Stimulated activated CD8-positive, alpha-beta memory T cell treated with anti-CD3 and anti-CD28 coated beads, Interleukin-15, amount 100 ng/mL, for 1 hour (primary cell): Measurements from ENCODE around the gene CEACAM16.
"Not testable (repeated sequence)": the region's sequence is repeated elsewhere in the genome, so short reads cannot be mapped to it uniquely, and the experiment has no call there.

Source experiments
- DNase-seq: peaks from one replicate; pipeline ENCODE4 v3.0.0-alpha.2; 2020; ENCODE audit warnings: low read depth

Gene CEACAM16

DNA sequence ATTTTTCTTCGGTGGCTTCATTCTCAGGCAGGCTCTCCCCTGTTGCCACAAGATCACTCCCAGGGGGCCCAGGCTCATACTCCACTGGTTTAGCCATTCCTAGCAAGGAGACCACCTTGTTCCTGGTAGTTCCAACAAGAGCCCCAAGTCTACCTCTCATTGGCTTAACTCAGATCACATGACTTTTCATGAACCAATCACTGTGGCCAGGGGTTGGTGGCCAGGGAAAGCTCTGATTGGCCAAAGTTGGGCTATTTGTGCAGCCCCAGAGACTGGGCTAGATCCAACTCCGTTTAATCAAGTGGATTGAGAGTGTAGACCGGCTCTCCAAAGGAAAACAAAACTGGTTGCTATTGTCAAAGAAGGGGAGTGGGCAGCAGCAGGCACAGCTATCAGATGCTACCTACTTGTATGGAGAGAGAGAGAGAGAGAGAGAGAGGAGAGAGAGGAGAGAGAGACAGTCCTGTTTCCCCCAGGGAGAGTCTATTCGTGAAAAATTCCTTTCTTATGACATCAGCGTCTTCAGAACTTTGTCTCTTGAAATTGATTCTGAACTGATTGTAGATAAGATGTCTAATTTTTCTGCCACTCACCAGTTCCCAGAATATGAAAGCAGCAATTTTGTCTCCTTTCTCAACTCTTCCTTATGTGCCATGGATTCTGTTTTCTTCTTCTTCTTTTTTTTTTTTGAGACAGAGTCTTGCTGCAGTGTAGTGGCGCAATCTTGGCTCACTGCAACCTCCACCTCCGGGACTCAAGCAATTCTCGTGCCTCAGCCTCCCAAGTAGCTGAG lies 21.7 kb upstream of the CEACAM16 start:
- DNase-seq, result no peak

DNA sequence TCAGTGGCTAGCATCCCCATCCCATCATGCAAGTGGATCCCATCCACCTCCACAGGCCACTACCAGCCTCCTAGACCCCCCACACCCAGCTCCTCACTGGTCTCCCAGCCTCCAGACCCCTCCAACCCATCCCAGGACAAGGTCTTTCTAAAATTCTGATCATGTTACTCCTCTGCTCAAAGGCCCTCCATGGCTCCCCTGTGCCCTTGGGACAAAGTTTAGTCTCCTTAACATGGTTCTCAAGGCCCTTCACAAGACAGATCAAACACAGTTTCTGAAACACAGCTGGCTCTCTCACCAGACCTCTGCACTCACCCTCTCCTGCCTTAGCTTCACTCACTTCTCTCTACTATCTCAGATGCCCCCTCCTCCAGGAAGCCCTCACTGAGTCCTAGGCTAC lies 18.4 kb upstream of the CEACAM16 start:
- no peak for DNase-seq

DNA sequence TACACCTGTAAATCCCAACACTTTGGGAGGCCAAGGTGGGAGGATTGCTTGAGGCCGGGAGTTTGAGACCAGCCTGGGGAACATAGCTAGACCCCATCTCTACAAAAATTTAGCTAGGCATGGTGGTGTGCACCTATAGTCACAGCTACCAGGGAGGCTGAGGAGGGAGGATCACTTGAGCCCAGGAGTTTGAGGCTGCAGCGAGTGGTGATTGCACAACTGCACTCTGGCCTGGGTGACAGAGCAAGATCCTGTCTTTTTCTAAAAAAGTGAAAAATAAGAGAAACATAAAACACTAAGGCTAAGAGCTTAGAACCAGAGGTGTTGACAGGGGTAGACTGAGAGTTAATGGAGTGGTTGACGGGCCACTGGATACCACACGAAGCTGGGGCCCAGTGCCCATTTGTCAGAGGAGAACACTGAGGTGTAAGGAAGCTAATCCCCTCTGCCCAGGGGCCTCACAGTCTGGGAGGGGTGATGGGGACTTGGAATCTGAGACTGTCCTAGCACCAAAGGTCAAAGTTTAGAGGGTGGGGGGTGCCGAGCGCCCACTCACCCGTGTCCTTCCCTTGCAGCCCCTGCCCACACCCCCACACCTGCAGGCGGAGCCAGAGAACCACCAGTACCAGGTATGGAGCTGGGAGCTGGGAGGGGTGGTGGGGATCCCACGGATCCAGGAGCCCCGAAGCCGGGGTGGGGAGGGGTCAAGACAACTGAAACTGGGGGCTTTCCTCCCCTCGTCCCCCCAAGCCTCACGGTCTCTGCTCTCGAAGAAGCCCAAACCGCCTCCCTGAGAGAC lies 16.8 kb upstream of the CEACAM16 start:
- no peak for DNase-seq

DNA sequence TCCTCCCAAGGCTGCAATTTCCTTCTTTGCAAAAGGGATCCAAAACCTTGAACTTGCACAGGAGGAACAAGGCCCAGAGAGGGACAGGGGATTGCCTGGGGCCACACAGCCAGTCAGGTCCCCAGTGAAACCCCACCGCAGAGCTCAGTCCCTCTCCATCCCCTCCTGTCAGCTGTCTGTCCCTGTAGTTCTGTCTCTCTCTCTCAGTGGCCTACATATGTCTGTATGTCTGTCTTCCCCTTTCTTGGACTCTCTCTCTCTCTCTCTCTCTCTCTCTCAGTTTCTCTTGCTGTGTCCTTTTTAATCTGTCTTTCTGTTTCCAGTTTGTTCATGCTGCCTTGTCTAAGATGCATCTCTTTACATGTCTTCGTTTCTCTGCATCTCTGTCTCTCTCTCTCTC lies 16.1 kb upstream of the CEACAM16 start:
- DNase-seq, result no peak

DNA sequence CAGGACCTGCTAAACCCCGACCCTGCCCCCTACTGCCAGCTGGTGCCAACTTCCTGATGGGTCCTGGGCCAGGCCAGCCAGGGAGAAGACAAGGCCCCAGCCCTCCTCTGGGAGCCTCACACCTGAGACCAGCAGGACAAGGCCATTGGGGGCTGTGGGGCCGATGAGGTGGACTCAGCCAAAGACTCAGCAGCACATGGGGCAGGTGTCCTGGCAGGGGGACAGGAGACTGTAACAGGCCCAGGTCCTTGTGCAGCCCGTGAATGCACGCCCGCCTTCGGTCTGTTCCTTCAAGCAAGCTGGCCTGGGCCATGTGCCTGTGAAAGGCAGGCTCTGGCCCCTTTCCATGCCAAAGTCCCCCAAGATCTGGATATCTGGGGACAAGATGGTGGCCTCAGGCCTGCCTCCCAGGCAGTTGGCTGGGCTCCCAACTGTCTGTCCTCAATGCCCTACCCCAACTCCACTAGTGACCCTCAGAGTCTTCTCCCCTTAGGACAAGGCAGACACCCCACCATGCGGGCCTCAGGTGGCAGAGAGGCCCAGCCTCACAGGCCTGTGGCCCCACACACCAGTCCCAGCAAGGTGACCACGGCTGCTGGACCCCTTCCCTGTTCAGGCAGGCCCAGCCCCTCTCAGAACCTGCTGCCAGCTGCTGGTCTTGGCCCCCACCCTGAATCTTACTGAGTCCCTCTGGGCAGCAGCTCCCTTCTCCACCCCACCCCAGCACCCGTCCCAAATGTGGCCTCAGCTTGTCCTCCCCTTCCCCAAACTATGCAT lies 15.3 kb upstream of the CEACAM16 start:
- DNase-seq, result no peak

DNA sequence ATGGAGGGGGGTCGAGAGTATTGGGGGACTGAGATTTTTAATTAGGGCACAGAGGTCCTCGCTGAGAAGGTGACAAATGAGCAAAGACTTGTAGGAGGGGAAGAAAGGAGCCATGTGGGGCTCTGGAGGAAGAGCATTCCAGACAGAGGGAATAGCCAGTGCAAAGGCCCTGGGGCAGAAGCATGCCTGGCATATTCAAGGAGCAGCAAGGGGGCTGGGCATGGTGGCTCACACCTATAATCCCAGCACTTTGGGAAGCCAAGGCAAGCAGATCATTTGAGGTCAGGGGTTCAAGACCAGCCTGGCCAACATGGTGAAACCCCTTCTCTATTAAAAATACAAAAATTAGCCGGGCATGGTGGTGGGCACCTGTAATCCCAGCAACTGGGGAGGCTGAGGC lies 14.6 kb upstream of the CEACAM16 start:
- DNase-seq, result not testable (repeated sequence)

DNA sequence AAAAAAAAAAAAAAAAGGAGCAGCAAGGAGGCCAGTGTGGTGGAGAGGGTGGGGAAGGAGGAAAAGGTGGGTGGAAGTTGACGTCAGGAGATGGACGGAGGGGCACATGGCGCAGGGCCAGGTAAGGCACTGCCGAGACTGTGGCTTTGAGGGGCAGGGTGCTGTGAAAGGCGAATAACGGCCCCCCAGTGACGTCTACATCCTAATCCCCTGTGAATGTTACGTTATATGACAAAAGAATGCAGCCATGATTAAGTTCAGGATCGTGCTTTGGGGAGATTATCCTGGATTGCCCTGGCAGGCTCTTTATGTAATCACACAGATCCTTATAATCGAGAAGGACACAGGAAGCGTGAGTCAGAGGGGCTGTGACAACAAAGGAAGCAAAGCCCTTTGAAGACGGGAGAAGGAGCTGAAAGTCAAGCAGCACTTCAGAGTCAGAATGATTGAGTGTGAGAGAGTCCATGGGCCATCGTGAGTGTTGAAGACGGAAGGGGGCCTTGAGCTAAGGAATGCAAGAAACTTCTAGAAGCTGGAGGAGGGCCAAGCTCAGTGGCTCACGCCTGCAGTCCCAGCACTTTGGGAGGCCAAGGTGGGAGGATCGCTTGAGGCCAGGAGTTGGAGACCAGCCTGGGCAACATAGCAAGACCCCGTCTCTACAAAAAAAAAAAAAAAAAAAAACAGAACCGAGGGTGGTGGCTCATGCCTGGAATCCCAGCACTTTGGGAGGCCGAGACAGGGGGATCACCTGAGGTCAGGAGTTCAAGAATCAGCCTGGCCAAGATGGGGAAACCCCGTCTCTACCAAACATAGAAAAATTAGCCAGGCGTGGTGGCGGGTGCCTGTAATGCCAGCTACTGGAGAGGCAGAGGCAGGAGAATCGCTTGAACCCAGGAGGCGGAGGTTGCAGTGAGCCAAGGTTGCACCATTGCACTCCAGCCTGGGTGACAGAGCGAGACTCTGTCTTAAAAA lies 13.8 kb upstream of the CEACAM16 start:
- DNase-seq, result no peak

DNA sequence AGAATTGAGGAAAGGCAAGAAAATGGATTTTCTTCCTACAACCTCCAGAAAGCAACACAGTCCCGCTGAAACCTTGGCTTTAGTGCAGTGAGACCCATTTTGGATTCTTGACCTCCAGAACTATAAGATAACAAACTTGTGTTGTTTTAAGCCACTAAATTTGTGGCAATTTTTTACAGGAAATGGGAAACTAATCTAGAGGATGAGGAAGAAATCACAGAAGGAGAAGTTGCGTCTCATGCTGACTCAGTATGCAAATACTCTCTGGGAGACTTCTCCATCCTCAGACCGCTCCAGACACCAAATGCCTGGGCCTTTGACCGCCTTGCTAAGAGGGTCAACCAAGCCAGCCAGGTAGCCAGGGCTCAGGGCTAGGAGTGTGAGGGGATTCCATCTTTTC lies 13.1 kb upstream of the CEACAM16 start:
- DNase-seq, result no peak

DNA sequence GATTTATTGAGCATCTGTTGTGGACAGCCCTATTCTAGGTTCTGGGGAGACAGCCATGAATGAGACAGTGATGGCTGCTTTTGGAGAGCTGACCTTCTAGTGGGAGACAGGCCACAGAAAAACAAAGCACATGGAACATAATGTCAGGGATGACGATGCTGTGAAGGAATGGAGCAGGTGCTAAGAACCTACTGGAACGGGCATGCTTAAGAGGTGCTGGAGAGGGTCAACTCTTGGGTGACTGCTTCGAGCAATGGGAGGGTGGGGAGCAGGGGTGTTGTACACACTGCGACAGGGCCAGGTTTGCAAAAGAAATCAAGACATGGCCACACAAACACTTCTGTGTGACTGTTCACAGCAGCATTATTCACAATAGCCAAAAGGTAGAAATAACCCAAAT lies 12.1 kb upstream of the CEACAM16 start:
- DNase-seq, result no peak

DNA sequence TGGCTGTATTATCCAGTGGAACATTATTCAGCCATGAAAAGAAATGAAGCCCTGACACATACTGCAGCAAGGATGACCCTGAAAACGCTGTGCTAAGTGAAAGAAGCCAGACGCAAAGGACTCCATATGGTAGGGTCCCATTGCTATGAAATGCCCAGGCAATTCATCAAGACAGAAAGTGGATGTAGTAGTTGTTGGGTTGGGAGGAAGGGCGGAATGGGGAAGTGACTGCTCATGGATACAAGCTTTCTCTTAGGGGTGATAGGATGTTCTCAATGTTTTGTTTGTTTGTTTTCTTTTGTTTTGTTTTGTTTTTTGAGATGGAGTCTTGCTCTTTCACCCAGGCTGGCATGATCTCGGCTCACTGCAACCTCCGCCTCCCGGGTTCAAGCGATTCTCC lies 11.1 kb upstream of the CEACAM16 start:
- DNase-seq, result no peak

DNA sequence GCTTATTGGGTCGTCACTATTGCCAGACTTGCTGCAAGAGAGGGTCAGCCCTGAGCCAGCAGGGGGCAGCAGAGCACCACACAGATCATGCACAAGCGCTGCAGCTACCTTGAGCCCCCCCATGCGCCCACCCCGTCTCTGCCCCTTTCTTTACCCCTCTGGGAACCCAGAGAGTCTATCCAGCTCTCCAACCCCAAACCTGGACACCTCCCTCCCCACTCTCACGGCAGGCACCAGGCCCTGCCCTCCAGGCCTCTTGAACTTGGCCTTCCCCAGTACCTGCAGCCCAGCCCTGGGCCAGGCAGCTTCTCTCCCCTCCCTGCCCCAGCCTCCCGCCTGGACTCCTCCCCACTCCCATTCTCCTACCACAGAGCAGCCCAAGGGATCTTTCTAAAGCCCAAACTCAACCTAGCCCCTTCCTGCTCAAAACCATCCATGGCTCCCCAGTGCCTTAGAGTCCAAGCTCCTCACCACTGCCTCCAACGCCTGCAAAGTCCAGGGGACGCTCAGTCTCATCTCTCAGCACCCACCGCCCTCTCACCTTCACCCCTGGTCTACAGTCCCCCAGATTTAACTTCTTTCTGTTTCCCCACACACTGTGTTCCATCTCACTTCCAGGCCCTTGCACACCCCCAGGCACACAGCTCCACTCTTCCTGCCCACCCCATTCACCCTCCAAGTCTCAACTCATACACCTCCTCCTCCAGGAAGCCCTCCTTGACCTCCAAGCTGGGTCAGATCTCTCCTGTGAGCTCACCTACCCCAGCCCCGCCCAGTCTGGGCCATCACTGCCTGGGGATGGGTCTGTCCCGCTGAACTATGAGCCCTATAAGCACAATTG lies 9.4 kb upstream of the CEACAM16 start:
- peak; percentile 67 for DNase-seq

DNA sequence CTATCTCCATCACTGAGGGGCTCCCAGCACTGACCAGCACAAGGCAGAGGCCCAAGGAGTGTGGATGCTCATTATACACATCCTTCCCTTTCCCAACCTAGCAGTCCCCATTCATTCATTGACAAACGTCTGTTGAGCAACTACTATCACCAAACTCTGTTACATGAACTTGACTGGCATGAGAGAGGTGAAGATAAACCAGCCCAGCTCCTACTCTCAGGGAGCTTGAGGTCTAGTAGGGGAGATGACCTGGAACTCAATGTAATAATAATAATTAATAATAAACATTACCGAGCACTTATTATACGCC lies 8.9 kb upstream of the CEACAM16 start:
- DNase-seq, result no peak

DNA sequence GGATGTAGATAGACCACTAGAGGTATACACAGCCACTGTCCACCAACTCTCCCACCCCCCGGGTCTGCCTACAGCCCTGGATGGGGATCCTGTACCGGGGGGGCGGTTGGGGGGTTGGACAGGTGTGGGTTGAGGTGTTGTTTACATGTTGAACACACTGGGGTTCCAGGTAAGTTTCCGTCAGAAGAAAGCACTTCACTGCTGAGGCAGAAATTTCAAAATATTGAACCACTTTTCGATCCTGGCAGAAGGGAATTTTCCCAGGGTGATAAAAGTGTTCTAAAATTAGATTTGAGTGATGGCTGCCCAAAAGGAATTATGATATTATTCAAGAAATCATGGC lies 6.6 kb upstream of the CEACAM16 start:
- DNase-seq, result no peak

DNA sequence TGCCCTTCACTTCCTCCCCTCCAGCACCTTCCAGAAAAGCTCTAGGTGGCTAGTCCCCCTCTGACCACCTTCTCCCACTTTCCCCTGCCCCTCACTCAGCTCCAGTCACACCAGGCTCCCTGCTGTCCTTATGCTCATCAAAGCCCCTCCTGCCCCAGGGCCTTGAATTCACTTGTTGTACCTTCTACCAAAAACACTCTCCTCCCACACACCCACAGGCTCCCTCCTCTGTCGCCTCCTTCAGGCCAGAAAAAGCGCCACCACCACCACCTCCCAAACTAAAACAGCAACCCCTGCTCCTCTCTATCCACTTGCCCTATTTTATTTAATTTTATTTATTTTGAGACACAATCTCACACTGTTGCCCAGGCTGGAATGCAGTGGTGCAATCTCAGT lies 4.8 kb upstream of the CEACAM16 start:
- no peak for DNase-seq

DNA sequence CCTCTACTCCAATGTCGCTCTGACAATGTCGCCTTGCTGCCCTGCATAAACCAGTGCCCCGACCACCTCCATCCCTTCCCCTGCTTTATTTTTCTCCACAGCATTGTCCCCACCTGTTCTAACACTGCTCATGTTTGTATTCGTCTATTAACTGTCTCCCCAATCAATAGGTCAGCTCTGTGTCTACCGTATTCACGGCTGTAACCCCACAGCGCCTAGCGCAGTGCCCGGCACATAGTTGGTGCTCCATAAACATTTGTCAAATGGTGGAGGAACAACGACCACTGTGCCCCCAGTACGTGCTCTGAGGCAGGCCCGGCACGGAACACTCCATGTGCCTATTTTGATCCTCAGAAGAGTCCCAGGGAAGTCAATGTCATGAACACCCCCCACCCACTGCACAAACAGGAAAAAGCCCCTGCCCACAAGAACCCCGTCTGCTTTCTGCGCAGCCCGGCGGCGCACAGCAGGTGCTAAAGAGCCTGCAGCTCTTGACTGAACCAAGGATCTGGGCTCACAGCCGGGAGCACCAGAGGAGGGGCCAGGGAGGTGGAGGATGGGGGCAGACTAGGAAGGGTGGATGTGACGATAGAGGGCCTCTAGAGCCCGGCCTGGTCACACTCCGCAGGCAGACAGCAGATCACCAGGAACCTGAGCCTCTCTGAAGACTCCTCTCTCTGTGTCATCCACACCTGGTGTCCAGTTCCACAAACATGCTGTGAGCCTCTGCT lies 1.8 kb upstream of the CEACAM16 start:
- DNase-seq, result no peak

DNA sequence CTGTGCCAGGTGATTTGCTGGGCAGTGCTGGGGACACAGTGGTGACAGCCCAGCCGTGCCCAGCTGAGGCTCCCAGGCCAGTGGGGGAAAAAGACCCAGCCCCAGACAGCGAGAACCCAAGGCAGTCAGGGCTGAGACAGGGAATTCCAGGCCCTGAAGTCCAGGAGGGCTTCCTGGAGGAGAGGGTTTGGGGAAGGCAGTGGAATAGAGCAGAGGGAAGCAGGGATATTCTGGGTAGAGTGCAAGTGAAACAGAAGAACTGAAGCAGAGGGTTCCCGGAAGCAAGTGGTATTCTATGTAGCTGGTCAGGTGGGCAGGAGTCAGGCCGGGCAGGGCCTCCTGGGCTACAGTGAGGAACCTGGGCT lies 1.3 kb upstream of the CEACAM16 start:
- DNase-seq, result no peak

DNA sequence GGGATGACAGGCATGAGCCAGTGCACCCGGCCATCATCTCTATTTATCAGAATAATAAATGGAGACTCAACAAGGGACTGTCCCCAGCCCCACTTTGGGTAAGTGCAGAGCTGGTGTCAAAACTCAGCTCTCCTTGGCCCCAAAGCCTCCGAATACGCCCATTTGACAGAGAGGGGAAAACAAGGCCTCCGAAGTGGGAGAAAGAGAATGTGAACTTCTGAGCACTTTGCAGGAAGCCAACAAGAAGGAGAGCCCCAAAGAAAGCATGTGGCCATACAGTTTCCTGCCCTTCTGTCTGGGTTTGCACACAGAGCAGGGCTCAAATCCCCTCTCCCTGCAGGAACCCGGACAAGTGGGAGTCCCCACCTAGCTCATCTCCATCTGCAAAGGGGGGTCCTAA lies 1.6 kb downstream of the CEACAM16 start:
- DNase-seq, result no peak

DNA sequence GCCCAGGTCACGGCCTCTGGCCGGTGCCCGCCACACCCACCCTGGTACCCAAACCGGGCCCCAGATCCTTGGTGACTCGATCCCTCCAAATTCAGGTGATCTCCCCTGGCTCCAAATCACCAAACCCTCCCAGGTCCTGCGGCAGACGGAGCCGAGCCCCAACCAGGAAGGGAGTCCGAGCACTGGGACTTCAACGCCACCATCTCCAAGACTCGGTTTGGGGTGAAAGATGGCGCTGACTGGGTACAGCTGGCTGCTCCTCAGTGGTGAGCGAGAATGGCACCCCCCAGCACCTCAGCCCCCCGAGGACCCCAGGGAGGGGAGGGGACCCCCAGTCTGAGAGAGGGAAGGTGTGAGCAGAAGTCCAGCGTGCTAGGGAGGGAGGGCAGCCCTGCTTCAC lies 2.3 kb downstream of the CEACAM16 start:
- no peak for DNase-seq

DNA sequence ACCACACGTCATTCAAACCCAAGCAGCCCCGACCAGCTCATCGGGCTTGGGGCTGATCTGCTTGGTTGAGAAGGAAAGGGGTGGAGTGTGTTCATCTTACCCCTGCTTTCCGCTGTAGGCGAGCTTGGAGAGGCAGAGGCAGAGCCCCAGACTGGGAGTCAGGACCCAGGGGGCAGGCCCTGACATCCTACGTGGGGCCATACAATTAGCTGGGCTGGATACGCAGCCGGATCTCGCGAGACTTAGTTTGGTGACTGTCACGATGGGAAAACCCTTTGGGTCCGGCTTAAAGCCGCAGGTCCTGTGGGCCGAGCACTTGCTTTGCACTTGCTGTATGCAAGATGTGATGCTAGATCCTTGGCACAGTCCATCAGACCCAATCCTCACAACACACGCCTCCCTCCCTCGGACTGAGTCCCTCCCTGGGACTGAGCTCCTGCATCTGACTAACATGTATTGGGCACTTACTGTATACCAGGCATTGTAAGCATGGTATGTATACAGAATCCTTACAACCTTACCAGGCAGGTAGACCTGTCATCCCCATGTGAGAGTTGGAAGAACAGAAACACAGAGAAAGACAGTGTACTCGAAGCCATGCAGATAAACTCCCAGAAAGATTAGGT lies 3.7 kb downstream of the CEACAM16 start:
- DNase-seq, result no peak
